Measurements from ENCODE around the gene SOX10.

GRCh38 chr22:37983860-37984791, at the start of gene SOX10:
- TF ChIP-seq CTCF (IDR thresholded peaks at IDR 0.05) (no peak), NR1H2 (CRISPR knock-in tag; IDR thresholded peaks at IDR 0.05) (no peak), ZBTB43 (CRISPR knock-in tag; IDR thresholded peaks at IDR 0.05) (no peak)
- TF ChIP-seq, protein P1, sequence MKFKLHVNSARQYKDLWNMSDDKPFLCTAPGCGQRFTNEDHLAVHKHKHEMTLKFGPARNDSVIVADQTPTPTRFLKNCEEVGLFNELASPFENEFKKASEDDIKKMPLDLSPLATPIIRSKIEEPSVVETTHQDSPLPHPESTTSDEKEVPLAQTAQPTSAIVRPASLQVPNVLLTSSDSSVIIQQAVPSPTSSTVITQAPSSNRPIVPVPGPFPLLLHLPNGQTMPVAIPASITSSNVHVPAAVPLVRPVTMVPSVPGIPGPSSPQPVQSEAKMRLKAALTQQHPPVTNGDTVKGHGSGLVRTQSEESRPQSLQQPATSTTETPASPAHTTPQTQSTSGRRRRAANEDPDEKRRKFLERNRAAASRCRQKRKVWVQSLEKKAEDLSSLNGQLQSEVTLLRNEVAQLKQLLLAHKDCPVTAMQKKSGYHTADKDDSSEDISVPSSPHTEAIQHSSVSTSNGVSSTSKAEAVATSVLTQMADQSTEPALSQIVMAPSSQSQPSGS (CRISPR knock-in tag; IDR thresholded peaks at IDR 0.05; ENCODE audit: borderline replicate concordance, low read depth): no peak

Measured in WTC11 (cell line).